Endothelial cell (in vitro differentiated cells): Measurements from ENCODE around the gene MS4A18. TPM values are rescaled to one million over a fixed set of nuclear protein-coding genes. Genes with fewer than 3 reads are reported as not detected.

ENCODE experiments used
- DNase-seq: peaks from one replicate; pipeline ENCODE4 v3.0.0; 2021; ENCODE audit warnings: low spot score
- H3K27ac Mint-ChIP-seq: one replicate; pipeline ENCODE4 v1.8.0; 2021; ENCODE audit warnings: mixed read lengths, inconsistent platforms; ENCODE audit not compliant: unreplicated experiment
- H3K27me3 Mint-ChIP-seq: one replicate; pipeline ENCODE4 v1.8.0; 2021; ENCODE audit warnings: mild to moderate bottlenecking, moderate library complexity, mixed read lengths, inconsistent platforms; ENCODE audit not compliant: unreplicated experiment
- H3K36me3 Mint-ChIP-seq: one replicate; pipeline ENCODE4 v1.8.0; 2021; ENCODE audit warnings: mild to moderate bottlenecking, low read depth, mixed read lengths, inconsistent platforms; ENCODE audit not compliant: unreplicated experiment
- H3K4me1 Mint-ChIP-seq: one replicate; pipeline ENCODE4 v1.8.0; 2021; ENCODE audit warnings: mild to moderate bottlenecking, mixed read lengths, inconsistent platforms; ENCODE audit not compliant: unreplicated experiment
- H3K4me3 Mint-ChIP-seq: one replicate; pipeline ENCODE4 v1.8.0; 2021; ENCODE audit warnings: mild to moderate bottlenecking, mixed read lengths, inconsistent platforms; ENCODE audit not compliant: unreplicated experiment
- H3K9me3 Mint-ChIP-seq: one replicate; pipeline ENCODE4 v1.8.0; 2021; ENCODE audit warnings: mixed read lengths, inconsistent platforms; ENCODE audit not compliant: unreplicated experiment
- CTCF ChIP-seq: fragments of 200-600 bp; sonication (generic); IDR thresholded peaks from one replicate; pipeline ENCODE4 v1.5.0; 2021; ENCODE audit warnings: antibody characterized with exemption; ENCODE audit not compliant: unreplicated experiment
- total RNA-seq: library from RNA; stranded (reverse); fragmentation: NEBNext Ultra II Directional; extraction: Animal tissue kit (Norgen Biotek cat#: 25700); gene quantifications from one replicate; pipeline ENCODE4 v1.2.1, GENCODE V29; 2021; ENCODE audit not compliant: unreplicated experiment

The MS4A18 gene
- total RNA-seq, 1 donor from 2014 or later: not detected

GRCh38 chr11:60718524-60719316 is 5.8 kb upstream of the MS4A18 start:
- peaks cover 4% of the 10 kb centered on the region for H3K27me3 Mint-ChIP-seq
- peaks cover 15% of the 10 kb centered on the region for H3K4me1 Mint-ChIP-seq
- H3K27ac Mint-ChIP-seq: no peak overlapping the region
- H3K36me3 Mint-ChIP-seq: peaks cover 5% of the 10 kb centered on the region
- H3K9me3 Mint-ChIP-seq: peaks cover 11% of the 10 kb centered on the region
- no peak for DNase-seq
- no peak for TF ChIP-seq CTCF
- H3K4me3 Mint-ChIP-seq: no peak overlapping the region

GRCh38 chr11:60719391-60719790 is 5.1 kb upstream of the MS4A18 start:
- no peak for TF ChIP-seq CTCF
- peaks cover 5% of the 10 kb centered on the region for H3K36me3 Mint-ChIP-seq
- peaks cover 11% of the 10 kb centered on the region for H3K9me3 Mint-ChIP-seq
- H3K4me3 Mint-ChIP-seq: no peak overlapping the region
- H3K4me1 Mint-ChIP-seq: peaks cover 15% of the 10 kb centered on the region
- peaks cover 3% of the 10 kb centered on the region for H3K27me3 Mint-ChIP-seq
- H3K27ac Mint-ChIP-seq: no peak overlapping the region
- no peak for DNase-seq

GRCh38 chr11:60720460-60720859 is 4.1 kb upstream of the MS4A18 start:
- Mint-ChIP-seq H3K27me3 (no peaks in the 10 kb centered on the region), H3K4me3 (no peak overlapping the region), H3K4me1 (peaks cover 15% of the 10 kb centered on the region), H3K9me3 (peaks cover 11% of the 10 kb centered on the region), H3K27ac (no peak overlapping the region), H3K36me3 (peaks cover 5% of the 10 kb centered on the region)
- no peak for TF ChIP-seq CTCF
- no peak for DNase-seq

- no peak for DNase-seq
- Mint-ChIP-seq H3K4me1 (peaks cover 30% of the 10 kb centered on the region), H3K27me3 (peaks cover 13% of the 10 kb centered on the region), H3K9me3 (no peaks in the 10 kb centered on the region), H3K36me3 (no peaks in the 10 kb centered on the region), H3K4me3 (no peak overlapping the region), H3K27ac (no peak overlapping the region)
- TF ChIP-seq CTCF: no peak
These were observed 1.1 kb downstream of the MS4A18 start for GRCh38 chr11:60725592-60725991.

- Mint-ChIP-seq H3K4me3 (no peak overlapping the region), H3K36me3 (no peaks in the 10 kb centered on the region), H3K27ac (no peak overlapping the region), H3K4me1 (peaks cover 15% of the 10 kb centered on the region), H3K27me3 (peaks cover 10% of the 10 kb centered on the region), H3K9me3 (no peaks in the 10 kb centered on the region)
- no peak for DNase-seq
- no peak for TF ChIP-seq CTCF
These were observed 7.1 kb downstream of the MS4A18 start for GRCh38 chr11:60731586-60731985.
